GM21528 (cell line): Measurements from ENCODE around the gene APOL1.

Experiments
- ATAC-seq: cut with Tn5 transposase; IDR thresholded peaks from one replicate; pipeline ENCODE4 v1.9.1; 2021; ENCODE audit warnings: mild to moderate bottlenecking, moderate library complexity; ENCODE audit not compliant: unreplicated experiment, low FRiP score

The APOL1 gene

GRCh38 chr22:36303115-36303467 is 50.2 kb downstream of the APOL1 start:
- ATAC-seq, result no peak

GRCh38 chr22:36303874-36304273 is 50.9 kb downstream of the APOL1 start:
- no peak for ATAC-seq

GRCh38 chr22:36304429-36304828 is 51.5 kb downstream of the APOL1 start:
- ATAC-seq, result no peak

GRCh38 chr22:36305813-36306212 is 52.9 kb downstream of the APOL1 start:
- ATAC-seq, result no peak

- no peak for ATAC-seq
Measured at GRCh38 chr22:36306227-36306626, 53.3 kb downstream of the APOL1 start.

- no peak for ATAC-seq
Measured at GRCh38 chr22:36308880-36309279, 55.9 kb downstream of the APOL1 start.

- ATAC-seq, result no peak
Measured at GRCh38 chr22:36311386-36312085, 58.6 kb downstream of the APOL1 start.

GRCh38 chr22:36315325-36315724 is 62.4 kb downstream of the APOL1 start:
- ATAC-seq, result no peak

GRCh38 chr22:36316419-36316818 is 63.5 kb downstream of the APOL1 start:
- no peak for ATAC-seq
